Cardiac fibroblast (primary cell): ENCODE results near the gene RNPS1.
"Not testable (repeated sequence)": the region's sequence is repeated elsewhere in the genome, so short reads cannot be mapped to it uniquely, and the experiment has no call there.

Experiments
- DNase-seq, 2 donors: peaks; one replicate each; pipeline versions ENCODE4 v3.0.0 to v3.0.0-alpha.2; 2010; ENCODE audit warnings: low read depth in 2 of 2
- H3K4me3 ChIP-seq, 2 donors: replicated peaks in 1 of 2; 1 replicate in 1 of 2; 2 replicates in 1 of 2; pipeline ENCODE4 v1.5.1; 2011; ENCODE audit warnings: low read depth in 2 of 2, low read length in 2 of 2, mild to moderate bottlenecking in 2 of 2, moderate library complexity in 1 of 2
- CTCF ChIP-seq: IDR thresholded peaks from one replicate; pipeline ENCODE4 v1.5.1; 2011; ENCODE audit warnings: low read depth, mild to moderate bottlenecking, low read length, inconsistent platforms

RNPS1 gene

GRCh38 chr16:2244301-2244700 is 23.6 kb downstream of the RNPS1 start:
- no peak overlapping the region for H3K4me3 ChIP-seq
- TF ChIP-seq CTCF, result no peak
- DNase-seq, result no peak

- TF ChIP-seq CTCF, result no peak
- DNase-seq, result no peak
- no peak overlapping the region for H3K4me3 ChIP-seq
Observed at GRCh38 chr16:2243781-2244180, 24.1 kb downstream of the RNPS1 start.

- TF ChIP-seq CTCF, result no peak
- no peak for DNase-seq
- no peak overlapping the region for H3K4me3 ChIP-seq
Observed at GRCh38 chr16:2243031-2243528, 24.8 kb downstream of the RNPS1 start.

GRCh38 chr16:2242598-2242997 is 25.3 kb downstream of the RNPS1 start:
- DNase-seq, result no peak
- TF ChIP-seq CTCF, result no peak
- no peak overlapping the region for H3K4me3 ChIP-seq

- DNase-seq, H3K4me3 ChIP-seq: not testable (repeated sequence)
Observed at GRCh38 chr16:2240331-2240730, 27.6 kb downstream of the RNPS1 start.

GRCh38 chr16:2238838-2239675 is 28.9 kb downstream of the RNPS1 start:
- no peak overlapping the region for H3K4me3 ChIP-seq
- peak in 1 of 2 donors; percentile 42 for DNase-seq
- no peak for TF ChIP-seq CTCF

- DNase-seq, result no peak
- TF ChIP-seq CTCF, result no peak
- no peak overlapping the region for H3K4me3 ChIP-seq
Observed at GRCh38 chr16:2238150-2238837, 29.6 kb downstream of the RNPS1 start.
